HepG2 (cell line): ENCODE data around the gene TK2. TPM values are rescaled to one million over a fixed set of nuclear protein-coding genes. Genes with fewer than 3 reads are reported as not detected.

Experiments
- DMTF1 ChIP-seq: sonication (generic); formaldehyde crosslinking; IDR thresholded peaks from 2 replicates; pipeline ENCODE4 v1.4.0; 2020; ENCODE audit warnings: mild to moderate bottlenecking, missing genetic modification reagents
- IRX3 ChIP-seq: sonication (generic); formaldehyde crosslinking; IDR thresholded peaks from 2 replicates; pipeline ENCODE4 v1.8.1; 2023; ENCODE audit warnings: mild to moderate bottlenecking, low read depth, missing genetic modification reagents, borderline replicate concordance
- MTA3 ChIP-seq: sonication (generic); formaldehyde crosslinking; IDR thresholded peaks from 2 replicates; pipeline ENCODE4 v1.4.0; 2020; ENCODE audit warnings: missing genetic modification reagents
- SMAD9 ChIP-seq: sonication (generic); formaldehyde crosslinking; IDR thresholded peaks from 2 replicates; pipeline ENCODE4 v1.5.1; 2020; ENCODE audit warnings: mild to moderate bottlenecking, missing genetic modification reagents
- ZNF407 ChIP-seq: sonication (generic); formaldehyde crosslinking; IDR thresholded peaks from one replicate; pipeline ENCODE4 v1.5.1; 2020; ENCODE audit warnings: mild to moderate bottlenecking, missing genetic modification reagents; ENCODE audit errors: not compliant biosample characterization
- ZNF674 ChIP-seq: sonication (generic); formaldehyde crosslinking; IDR thresholded peaks from 2 replicates; pipeline ENCODE4 v1.5.0; 2020; ENCODE audit warnings: low read depth, mild to moderate bottlenecking, missing genetic modification reagents
- ZNF850 ChIP-seq: sonication (generic); formaldehyde crosslinking; conservative IDR thresholded peaks from 2 replicates; pipeline ENCODE4 v1.9.0; 2021; ENCODE audit warnings: mild to moderate bottlenecking, missing genetic modification reagents
- polyA plus RNA-seq, 8 experiments: library from polyadenylated mRNA; depleted of rRNA in 3 of 8; stranded (reverse) in 7 of 8; unstranded in 1 of 8; fragments of >200 nt; fragmentation: Illumina TruSeq in 4 of 8; extraction: Trizol in 4 of 8; gene quantifications; 2 replicates each; pipeline versions ENCODE4 v1.2.1 to v1.2.3, GENCODE V29; 2011 to 2016; ENCODE audit warnings: low read depth in 4 of 8, missing spikeins in 1 of 8, mixed read lengths in 1 of 8; ENCODE audit not compliant: insufficient read depth in 1 of 8
- total RNA-seq, 5 experiments: library from RNA; depleted of rRNA; stranded (reverse); fragments of >200 nt; fragmentation: Illumina TruSeq; extraction: Trizol; gene quantifications; 2 replicates each; pipeline ENCODE4 v1.2.3, GENCODE V29; 2016; ENCODE audit warnings: low read depth in 1 of 5
- TF ChIP-seq, protein P1 (sequence below): IDR thresholded peaks from 2 replicates; pipeline ENCODE4 v1.6.1; 2016; ENCODE audit warnings: missing compliant biosample characterization, missing genetic modification reagents, borderline replicate concordance
- TF ChIP-seq, protein P2 (sequence below): sonication (generic); formaldehyde crosslinking; IDR thresholded peaks from 2 replicates; pipeline ENCODE4 v1.4.0; 2020; ENCODE audit warnings: missing genetic modification reagents, borderline replicate concordance
- TF ChIP-seq, protein P3 (sequence below): sonication (generic); formaldehyde crosslinking; IDR thresholded peaks from 2 replicates; pipeline ENCODE4 v1.4.0; 2020; ENCODE audit warnings: mild to moderate bottlenecking, missing genetic modification reagents

Gene TK2
- total and polyA plus RNA-seq, 2 of the 13 experiments (the other 11 are each of a cell fraction or from before 2014, with no cell fraction given) = 18.7 to 21.0 TPM

DNA sequence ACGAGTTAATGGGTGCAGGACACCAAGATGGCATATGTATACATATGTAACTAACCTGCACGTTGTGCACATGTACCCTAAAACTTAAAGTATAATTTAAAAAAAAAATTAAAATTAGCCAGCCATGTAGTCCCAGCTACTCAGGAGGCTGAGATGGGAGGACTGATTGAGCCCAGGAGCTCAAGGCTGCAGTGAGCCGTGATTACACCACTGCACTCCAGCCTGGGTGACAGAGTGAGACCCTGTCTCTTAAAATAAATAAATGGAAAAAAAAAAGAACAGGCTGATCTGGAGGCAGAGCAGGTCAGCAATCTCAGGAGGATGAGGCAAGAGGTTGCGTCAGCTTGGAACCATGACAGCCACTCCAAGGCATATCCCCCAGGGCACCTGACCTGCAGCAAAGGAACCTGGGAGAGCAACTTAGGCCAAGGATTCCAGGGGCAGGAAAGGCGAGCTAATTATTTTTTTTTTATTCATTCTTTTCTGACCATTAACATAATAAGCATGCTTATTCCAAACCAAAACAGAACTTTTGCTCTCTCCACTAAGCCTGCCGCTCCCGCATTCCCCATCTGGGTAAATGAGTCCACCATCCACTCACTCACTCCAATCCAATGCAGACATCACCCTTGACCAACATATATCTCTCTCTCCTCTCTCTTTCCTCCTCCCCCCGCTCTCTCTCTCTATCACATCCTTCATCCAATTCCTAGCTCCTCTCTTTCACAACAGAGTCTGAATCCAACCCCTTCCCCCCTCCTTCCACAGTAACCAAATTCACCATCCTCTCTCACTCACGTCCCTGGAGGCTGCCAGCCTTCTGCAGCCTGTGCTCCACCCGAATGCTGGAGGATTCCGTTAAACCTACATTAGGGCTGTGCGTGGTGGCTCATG, 47.7 kb downstream of the TK2 start (continued):
- TF ChIP-seq, protein P1, sequence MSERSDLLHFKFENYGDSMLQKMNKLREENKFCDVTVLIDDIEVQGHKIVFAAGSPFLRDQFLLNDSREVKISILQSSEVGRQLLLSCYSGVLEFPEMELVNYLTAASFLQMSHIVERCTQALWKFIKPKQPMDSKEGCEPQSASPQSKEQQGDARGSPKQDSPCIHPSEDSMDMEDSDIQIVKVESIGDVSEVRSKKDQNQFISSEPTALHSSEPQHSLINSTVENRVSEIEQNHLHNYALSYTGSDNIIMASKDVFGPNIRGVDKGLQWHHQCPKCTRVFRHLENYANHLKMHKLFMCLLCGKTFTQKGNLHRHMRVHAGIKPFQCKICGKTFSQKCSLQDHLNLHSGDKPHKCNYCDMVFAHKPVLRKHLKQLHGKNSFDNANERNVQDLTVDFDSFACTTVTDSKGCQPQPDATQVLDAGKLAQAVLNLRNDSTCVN (CRISPR knock-in tag) = no peak
- TF ChIP-seq, protein P2, sequence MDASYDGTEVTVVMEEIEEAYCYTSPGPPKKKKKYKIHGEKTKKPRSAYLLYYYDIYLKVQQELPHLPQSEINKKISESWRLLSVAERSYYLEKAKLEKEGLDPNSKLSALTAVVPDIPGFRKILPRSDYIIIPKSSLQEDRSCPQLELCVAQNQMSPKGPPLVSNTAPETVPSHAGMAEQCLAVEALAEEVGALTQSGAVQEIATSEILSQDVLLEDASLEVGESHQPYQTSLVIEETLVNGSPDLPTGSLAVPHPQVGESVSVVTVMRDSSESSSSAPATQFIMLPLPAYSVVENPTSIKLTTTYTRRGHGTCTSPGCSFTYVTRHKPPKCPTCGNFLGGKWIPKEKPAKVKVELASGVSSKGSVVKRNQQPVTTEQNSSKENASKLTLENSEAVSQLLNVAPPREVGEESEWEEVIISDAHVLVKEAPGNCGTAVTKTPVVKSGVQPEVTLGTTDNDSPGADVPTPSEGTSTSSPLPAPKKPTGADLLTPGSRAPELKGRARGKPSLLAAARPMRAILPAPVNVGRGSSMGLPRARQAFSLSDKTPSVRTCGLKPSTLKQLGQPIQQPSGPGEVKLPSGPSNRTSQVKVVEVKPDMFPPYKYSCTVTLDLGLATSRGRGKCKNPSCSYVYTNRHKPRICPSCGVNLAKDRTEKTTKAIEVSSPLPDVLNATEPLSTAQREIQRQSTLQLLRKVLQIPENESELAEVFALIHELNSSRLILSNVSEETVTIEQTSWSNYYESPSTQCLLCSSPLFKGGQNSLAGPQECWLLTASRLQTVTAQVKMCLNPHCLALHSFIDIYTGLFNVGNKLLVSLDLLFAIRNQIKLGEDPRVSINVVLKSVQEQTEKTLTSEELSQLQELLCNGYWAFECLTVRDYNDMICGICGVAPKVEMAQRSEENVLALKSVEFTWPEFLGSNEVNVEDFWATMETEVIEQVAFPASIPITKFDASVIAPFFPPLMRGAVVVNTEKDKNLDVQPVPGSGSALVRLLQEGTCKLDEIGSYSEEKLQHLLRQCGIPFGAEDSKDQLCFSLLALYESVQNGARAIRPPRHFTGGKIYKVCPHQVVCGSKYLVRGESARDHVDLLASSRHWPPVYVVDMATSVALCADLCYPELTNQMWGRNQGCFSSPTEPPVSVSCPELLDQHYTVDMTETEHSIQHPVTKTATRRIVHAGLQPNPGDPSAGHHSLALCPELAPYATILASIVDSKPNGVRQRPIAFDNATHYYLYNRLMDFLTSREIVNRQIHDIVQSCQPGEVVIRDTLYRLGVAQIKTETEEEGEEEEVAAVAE (CRISPR knock-in tag) = no peak
- TF ChIP-seq ZNF407 (CRISPR knock-in tag) (no peak), ZNF850 (no peak), DMTF1 (CRISPR knock-in tag) (no peak), MTA3 (CRISPR knock-in tag) (no peak), ZNF674 (CRISPR knock-in tag) (no peak), IRX3 (CRISPR knock-in tag) (no peak), SMAD9 (CRISPR knock-in tag) (no peak)
- TF ChIP-seq, protein P3, sequence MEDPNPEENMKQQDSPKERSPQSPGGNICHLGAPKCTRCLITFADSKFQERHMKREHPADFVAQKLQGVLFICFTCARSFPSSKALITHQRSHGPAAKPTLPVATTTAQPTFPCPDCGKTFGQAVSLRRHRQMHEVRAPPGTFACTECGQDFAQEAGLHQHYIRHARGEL (CRISPR knock-in tag) = no peak
